ENCODE results near the gene CEACAM18. TPM values are rescaled to one million over a fixed set of nuclear protein-coding genes. Genes with fewer than 3 reads are reported as not detected.
A peak's percentile ranks its signal among the peaks of the same experiment; 100 is the strongest.
"Not testable (repeated sequence)": the region's sequence is repeated elsewhere in the genome, so short reads cannot be mapped to it uniquely, and the experiment has no call there.

CEACAM18 gene
- polyA plus RNA-seq, 4 donors: 0.10 to 5.8 (median 1.9) TPM

- peaks cover 0 to 5% (median 0%) of the 10 kb centered on the region in 3 donors for H3K27me3 ChIP-seq (ENCODE audit: control insufficient read depth in 3 of 3, insufficient read depth in 3 of 3, low read length in 3 of 3)
- 45 to 63% (median 56%) methylated on average over 31 of the region's 31 CpGs for WGBS, 3 donors
- DNase-seq (peak in 1 of 2 donors; percentile 57), FAIRE-seq (no peak)
- no peaks in the 10 kb centered on the region for H3K36me3 ChIP-seq (ENCODE audit: control insufficient read depth in 3 of 3, insufficient read depth in 2 of 3, low read depth in 1 of 3, low read length in 3 of 3)
- H3K27ac ChIP-seq (ENCODE audit: low read depth in 1 of 3, low read length in 2 of 3): peak overlapping the region in 1 of 3 donors; percentile 41
- H3K4me3 ChIP-seq (ENCODE audit: low read depth in 1 of 3, low read length in 3 of 3): peak overlapping the region in 1 of 3 donors; percentile 5
- H3K9me3 ChIP-seq (ENCODE audit: control insufficient read depth in 2 of 2, insufficient read depth in 1 of 2, low read depth in 1 of 2, low read length in 1 of 2): no peaks in the 10 kb centered on the region
- peaks cover 0 to 3% (median 0%) of the 10 kb centered on the region in 3 donors for H3K4me1 ChIP-seq (ENCODE audit: control insufficient read depth in 3 of 3, insufficient read depth in 2 of 3, low read depth in 1 of 3, low read length in 2 of 3)
Observed at GRCh38 chr19:51441410-51442390, 36.6 kb upstream of the CEACAM18 start.

DNA sequence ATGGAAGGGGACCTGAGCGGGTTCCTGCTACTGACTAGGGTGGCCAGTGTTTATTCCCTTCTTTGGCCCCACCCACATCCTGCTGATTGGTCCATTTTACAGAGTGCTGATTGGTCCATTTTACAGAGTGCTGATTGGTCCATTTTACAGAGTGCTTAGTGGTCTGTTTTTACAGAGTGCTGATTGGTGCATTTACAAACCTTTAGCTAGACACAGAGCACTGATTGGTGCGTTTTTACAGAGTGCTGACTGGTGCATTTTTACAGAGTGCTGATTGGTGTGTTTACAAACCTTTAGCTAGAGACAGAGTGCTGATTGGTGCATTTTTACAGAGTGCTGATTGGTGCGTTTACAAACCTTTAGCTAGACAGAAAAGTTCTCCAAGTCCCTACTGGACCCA, 30.8 kb upstream of the CEACAM18 start:
- H3K36me3 ChIP-seq (ENCODE audit: control insufficient read depth in 3 of 3, insufficient read depth in 2 of 3, low read depth in 1 of 3, low read length in 3 of 3); H3K4me3 ChIP-seq (ENCODE audit: low read depth in 1 of 3, low read length in 3 of 3); H3K9me3 ChIP-seq (ENCODE audit: control insufficient read depth in 2 of 2, insufficient read depth in 1 of 2, low read depth in 1 of 2, low read length in 1 of 2); H3K4me1 ChIP-seq (ENCODE audit: control insufficient read depth in 3 of 3, insufficient read depth in 2 of 3, low read depth in 1 of 3, low read length in 2 of 3); FAIRE-seq; H3K27ac ChIP-seq (ENCODE audit: low read depth in 1 of 3, low read length in 2 of 3); H3K27me3 ChIP-seq (ENCODE audit: control insufficient read depth in 3 of 3, insufficient read depth in 3 of 3, low read length in 3 of 3); DNase-seq: not testable (repeated sequence)
- WGBS, 3 donors: 70 to 87% (median 81%) methylated on average over 3 of the region's 3 CpGs

DNA sequence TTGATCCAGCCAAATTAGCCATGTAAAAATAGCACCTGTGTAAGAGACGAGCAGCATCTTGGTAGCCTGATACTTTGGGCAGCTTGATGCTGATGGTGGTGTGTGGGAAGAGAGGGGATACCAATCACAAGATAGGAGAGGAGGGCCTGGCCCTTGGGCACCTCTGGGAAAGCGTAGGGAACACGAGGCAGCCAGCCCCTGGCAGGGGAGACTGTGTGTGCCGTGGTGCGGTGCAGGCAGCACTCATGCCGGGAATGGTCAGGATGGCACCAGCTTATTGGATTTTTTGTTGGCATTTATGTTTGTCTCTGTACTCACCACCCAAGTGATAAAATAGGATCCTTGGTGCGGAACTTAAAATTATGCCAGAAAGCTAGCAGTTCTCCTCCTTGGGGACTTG, 30.3 kb upstream of the CEACAM18 start:
- Histone ChIP-seq H3K4me1 (ENCODE audit: control insufficient read depth in 3 of 3, insufficient read depth in 2 of 3, low read depth in 1 of 3, low read length in 2 of 3) (no peaks in the 10 kb centered on the region), H3K27me3 (ENCODE audit: control insufficient read depth in 3 of 3, insufficient read depth in 3 of 3, low read length in 3 of 3) (no peaks in the 10 kb centered on the region), H3K27ac (ENCODE audit: low read depth in 1 of 3, low read length in 2 of 3) (no peak overlapping the region), H3K36me3 (ENCODE audit: control insufficient read depth in 3 of 3, insufficient read depth in 2 of 3, low read depth in 1 of 3, low read length in 3 of 3) (no peaks in the 10 kb centered on the region), H3K4me3 (ENCODE audit: low read depth in 1 of 3, low read length in 3 of 3) (no peak overlapping the region), H3K9me3 (ENCODE audit: control insufficient read depth in 2 of 2, insufficient read depth in 1 of 2, low read depth in 1 of 2, low read length in 1 of 2) (no peaks in the 10 kb centered on the region)
- DNase-seq (no peak), FAIRE-seq (no peak)
- 83 to 86% (median 84%) methylated on average over 7 of the region's 7 CpGs for WGBS, 3 donors

DNA sequence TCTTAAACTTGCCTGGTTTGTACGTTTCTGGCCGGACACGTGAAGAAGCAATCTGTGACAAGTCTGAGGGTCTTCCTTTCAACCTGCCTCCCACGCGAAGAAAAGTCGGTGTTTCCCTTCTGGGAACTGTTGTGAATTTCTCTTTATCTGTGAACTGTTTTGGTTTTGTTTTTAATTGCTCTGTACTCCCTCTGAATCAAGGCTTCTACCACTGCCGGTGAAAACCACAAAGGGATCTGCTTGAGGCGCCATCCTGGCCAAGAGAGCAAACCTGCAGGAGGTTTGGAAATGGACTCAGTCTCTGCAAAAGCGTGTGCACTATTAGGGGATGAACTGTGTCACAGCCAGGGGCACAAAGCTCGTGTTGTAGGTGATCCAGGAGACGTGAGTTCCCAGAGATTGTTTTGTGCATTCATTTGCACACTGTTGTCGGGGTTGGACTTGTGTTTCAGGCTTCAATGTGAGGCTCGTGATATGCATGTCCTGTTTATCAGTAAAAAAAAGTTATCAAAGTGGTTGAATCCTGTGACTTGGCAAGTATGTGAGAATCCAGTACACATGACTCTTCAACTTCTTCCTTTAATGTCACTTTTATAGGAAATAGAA, 29.8 kb upstream of the CEACAM18 start:
- Histone ChIP-seq H3K9me3 (ENCODE audit: control insufficient read depth in 2 of 2, insufficient read depth in 1 of 2, low read depth in 1 of 2, low read length in 1 of 2) (no peaks in the 10 kb centered on the region), H3K36me3 (ENCODE audit: control insufficient read depth in 3 of 3, insufficient read depth in 2 of 3, low read depth in 1 of 3, low read length in 3 of 3) (no peaks in the 10 kb centered on the region), H3K4me1 (ENCODE audit: control insufficient read depth in 3 of 3, insufficient read depth in 2 of 3, low read depth in 1 of 3, low read length in 2 of 3) (no peaks in the 10 kb centered on the region), H3K27ac (ENCODE audit: low read depth in 1 of 3, low read length in 2 of 3) (no peak overlapping the region), H3K27me3 (ENCODE audit: control insufficient read depth in 3 of 3, insufficient read depth in 3 of 3, low read length in 3 of 3) (no peaks in the 10 kb centered on the region), H3K4me3 (ENCODE audit: low read depth in 1 of 3, low read length in 3 of 3) (no peak overlapping the region)
- DNase-seq (no peak), FAIRE-seq (no peak)
- 50 to 59% (median 52%) methylated on average over 13 of the region's 13 CpGs for WGBS, 3 donors

DNA sequence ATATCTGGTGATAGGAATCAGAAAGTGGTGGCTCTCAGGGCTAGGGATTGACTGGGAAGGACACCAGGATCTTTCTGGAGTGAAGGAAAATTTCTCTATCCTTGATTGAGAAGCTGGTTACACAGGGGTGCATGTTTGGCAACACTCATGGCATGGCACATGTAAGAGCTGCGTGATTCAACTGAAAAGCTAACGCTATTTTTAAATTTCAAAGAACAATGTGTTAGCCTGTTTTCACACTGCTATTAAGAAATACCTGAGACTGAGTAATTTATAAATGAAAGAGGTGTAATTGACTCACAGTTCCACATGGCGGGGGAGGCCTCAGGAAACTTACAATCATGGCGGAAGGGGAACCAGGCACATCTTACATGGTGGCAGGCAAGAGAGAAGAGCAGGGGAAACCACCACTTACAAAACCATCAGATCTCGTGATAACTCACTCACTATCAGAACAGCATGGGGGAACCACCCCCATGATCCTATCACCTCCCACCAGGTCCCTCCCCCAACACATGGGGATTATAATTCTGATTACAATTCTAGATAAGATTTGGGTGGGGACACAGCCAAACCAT, 27.5 kb upstream of the CEACAM18 start:
- H3K36me3 ChIP-seq (ENCODE audit: control insufficient read depth in 3 of 3, insufficient read depth in 2 of 3, low read depth in 1 of 3, low read length in 3 of 3): no peaks in the 10 kb centered on the region
- no peak overlapping the region for H3K4me3 ChIP-seq (ENCODE audit: low read depth in 1 of 3, low read length in 3 of 3)
- no peaks in the 10 kb centered on the region for H3K27me3 ChIP-seq (ENCODE audit: control insufficient read depth in 3 of 3, insufficient read depth in 3 of 3, low read length in 3 of 3)
- H3K27ac ChIP-seq (ENCODE audit: low read depth in 1 of 3, low read length in 2 of 3): no peak overlapping the region
- FAIRE-seq: no peak
- DNase-seq: no peak
- no peaks in the 10 kb centered on the region for H3K9me3 ChIP-seq (ENCODE audit: control insufficient read depth in 2 of 2, insufficient read depth in 1 of 2, low read depth in 1 of 2, low read length in 1 of 2)
- WGBS, 3 donors: 75 to 85% (median 82%) methylated on average over 5 of the region's 5 CpGs
- no peaks in the 10 kb centered on the region for H3K4me1 ChIP-seq (ENCODE audit: control insufficient read depth in 3 of 3, insufficient read depth in 2 of 3, low read depth in 1 of 3, low read length in 2 of 3)

DNA sequence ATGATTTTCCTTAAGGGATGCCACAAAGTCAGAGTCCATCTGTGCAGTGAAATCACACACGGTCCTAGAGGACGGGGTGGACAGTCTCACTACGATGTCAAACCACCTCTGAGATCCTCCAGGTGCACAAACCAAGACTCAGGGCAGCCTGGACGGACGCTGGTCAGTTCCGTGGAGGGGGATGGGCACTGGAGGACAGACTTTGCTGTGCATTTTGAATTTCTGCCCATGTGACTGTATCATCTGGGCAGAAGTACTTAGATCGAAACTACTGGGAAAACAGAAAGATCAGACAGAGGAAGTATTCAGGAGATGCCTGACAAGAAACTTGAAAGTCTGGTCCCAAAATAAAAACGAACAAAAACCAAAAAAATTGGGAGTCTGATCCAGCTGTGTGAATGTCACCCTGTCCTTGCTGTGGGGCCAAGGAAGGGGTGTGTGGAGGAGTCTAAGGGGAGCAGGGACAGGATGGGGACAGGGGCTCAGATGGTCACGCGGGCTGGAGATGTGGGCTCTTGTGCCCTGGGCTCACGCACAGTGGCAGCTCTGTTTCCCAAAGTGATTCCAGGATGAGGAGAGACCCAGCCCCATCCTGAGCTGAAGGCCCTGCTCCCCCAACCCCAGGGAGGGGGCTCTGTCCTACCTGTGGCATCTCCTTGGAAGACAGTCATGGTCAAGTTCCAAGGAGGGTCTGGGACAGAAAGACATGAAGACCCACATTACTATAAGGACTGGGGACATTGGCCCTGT, 21.6 kb upstream of the CEACAM18 start:
- DNase-seq: no peak
- FAIRE-seq: no peak
- no peaks in the 10 kb centered on the region for H3K27me3 ChIP-seq (ENCODE audit: control insufficient read depth in 3 of 3, insufficient read depth in 3 of 3, low read length in 3 of 3)
- 64 to 72% (median 68%) methylated on average over 11 of the region's 11 CpGs for WGBS, 3 donors
- no peaks in the 10 kb centered on the region for H3K36me3 ChIP-seq (ENCODE audit: control insufficient read depth in 3 of 3, insufficient read depth in 2 of 3, low read depth in 1 of 3, low read length in 3 of 3)
- no peaks in the 10 kb centered on the region for H3K9me3 ChIP-seq (ENCODE audit: control insufficient read depth in 2 of 2, insufficient read depth in 1 of 2, low read depth in 1 of 2, low read length in 1 of 2)
- no peak overlapping the region for H3K4me3 ChIP-seq (ENCODE audit: low read depth in 1 of 3, low read length in 3 of 3)
- no peak overlapping the region for H3K27ac ChIP-seq (ENCODE audit: low read depth in 1 of 3, low read length in 2 of 3)
- H3K4me1 ChIP-seq (ENCODE audit: control insufficient read depth in 3 of 3, insufficient read depth in 2 of 3, low read depth in 1 of 3, low read length in 2 of 3): no peaks in the 10 kb centered on the region

DNA sequence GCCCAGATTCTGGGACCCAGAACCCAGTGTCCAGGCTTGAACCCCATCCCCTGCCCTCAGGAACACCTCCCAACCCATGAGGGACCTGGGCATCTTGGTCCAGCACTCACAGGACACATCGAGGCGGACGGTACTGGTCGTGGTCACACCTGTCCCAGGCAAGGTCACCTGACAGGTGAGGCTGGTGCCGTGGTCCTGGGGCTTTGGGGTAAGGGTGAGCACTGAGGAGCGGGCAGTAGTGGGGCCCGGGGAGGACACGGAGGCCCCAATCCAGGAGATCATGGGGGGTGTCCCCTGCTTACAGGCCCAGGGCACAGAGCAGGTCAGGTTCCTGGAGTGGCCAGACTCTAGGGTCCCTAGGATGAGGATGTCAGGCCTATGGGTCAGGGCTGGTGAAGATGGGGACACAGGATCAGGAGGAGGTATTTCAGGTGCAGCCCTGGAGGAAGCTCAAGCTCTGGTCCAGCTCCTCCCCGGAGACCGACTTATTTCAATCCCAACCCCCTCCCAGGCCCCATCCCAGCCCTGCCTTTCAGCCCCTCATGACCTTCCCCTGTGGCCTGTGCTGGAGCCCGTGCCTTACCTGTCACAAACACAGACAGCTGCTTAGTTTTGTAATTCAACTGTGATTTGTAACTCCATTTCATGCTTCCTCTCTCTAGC, 20.9 kb upstream of the CEACAM18 start:
- FAIRE-seq (no peak), DNase-seq (no peak)
- no peak overlapping the region for H3K4me3 ChIP-seq (ENCODE audit: low read depth in 1 of 3, low read length in 3 of 3)
- H3K27ac ChIP-seq (ENCODE audit: low read depth in 1 of 3, low read length in 2 of 3): no peak overlapping the region
- peaks cover 0 to 3% (median 3%) of the 10 kb centered on the region in 3 donors for H3K27me3 ChIP-seq (ENCODE audit: control insufficient read depth in 3 of 3, insufficient read depth in 3 of 3, low read length in 3 of 3)
- H3K4me1 ChIP-seq (ENCODE audit: control insufficient read depth in 3 of 3, insufficient read depth in 2 of 3, low read depth in 1 of 3, low read length in 2 of 3): no peaks in the 10 kb centered on the region
- no peaks in the 10 kb centered on the region for H3K9me3 ChIP-seq (ENCODE audit: control insufficient read depth in 2 of 2, insufficient read depth in 1 of 2, low read depth in 1 of 2, low read length in 1 of 2)
- 78 to 79% (median 79%) methylated on average over 11 of the region's 11 CpGs for WGBS, 3 donors
- H3K36me3 ChIP-seq (ENCODE audit: control insufficient read depth in 3 of 3, insufficient read depth in 2 of 3, low read depth in 1 of 3, low read length in 3 of 3): no peaks in the 10 kb centered on the region

Data from small intestine (tissue), 7 donors.